Epithelial cell of prostate (primary cell): Measurements from ENCODE around the gene ZSWIM5.
"Not testable (repeated sequence)": the region's sequence is repeated elsewhere in the genome, so short reads cannot be mapped to it uniquely, and the experiment has no call there.

Source experiments
- DNase-seq: peaks from one replicate; pipeline ENCODE4 v3.0.0-alpha.2; 2011; ENCODE audit warnings: low read depth, low spot score
- H3K27ac ChIP-seq: fragments of 450-650 bp; 2 replicates; pipeline ENCODE4 v1.5.1; 2017; ENCODE audit warnings: mild to moderate bottlenecking

Gene ZSWIM5

DNA sequence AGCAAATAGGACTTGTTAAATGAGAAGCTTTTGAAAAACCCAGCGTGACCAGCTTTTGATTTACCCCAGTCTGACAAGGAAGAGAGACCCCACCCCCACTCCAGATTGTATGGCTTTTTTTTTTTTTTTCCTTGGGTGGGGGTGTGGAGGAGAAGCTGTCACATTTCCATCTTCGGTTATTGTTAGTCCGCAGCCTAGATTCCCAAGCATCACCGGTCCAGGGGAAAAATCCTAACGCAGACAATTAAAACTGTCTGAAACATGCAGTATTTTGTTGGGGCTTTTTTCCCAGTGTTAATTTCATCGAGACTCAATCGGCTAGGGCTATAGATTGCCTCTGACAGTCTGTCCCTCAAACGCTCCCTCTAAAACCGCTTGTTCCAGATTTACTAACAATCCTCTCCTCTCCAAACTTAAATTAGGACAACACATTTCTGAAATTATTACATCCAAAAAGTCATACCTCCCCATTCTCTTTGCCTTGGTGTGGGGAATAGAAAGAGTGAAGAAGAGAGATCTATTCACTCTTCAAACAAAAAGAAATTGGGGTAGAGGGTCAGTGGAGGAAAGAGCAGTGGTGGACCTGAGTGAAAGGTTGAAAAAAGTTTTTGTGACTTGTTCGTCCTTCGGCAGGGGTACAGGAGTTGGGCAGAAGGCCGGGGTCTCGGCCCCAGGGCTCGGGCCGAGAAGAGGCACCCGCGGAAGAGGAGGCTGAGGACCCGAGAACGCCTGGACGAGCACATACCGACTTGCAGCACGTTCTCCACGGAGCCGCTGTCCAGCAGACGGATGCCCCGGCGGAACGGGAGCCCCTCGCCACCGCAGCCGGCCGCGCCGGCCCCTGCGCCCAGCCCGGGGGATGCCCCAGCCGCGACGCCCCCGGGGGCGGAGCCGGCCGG lies 1.1 kb downstream of the ZSWIM5 start:
- DNase-seq: no peak
- H3K27ac ChIP-seq: no peak overlapping the region

- no peak for DNase-seq
- H3K27ac ChIP-seq: no peak overlapping the region
These were observed 5.4 kb downstream of the ZSWIM5 start for GRCh38 chr1:45200906-45201500.

DNA sequence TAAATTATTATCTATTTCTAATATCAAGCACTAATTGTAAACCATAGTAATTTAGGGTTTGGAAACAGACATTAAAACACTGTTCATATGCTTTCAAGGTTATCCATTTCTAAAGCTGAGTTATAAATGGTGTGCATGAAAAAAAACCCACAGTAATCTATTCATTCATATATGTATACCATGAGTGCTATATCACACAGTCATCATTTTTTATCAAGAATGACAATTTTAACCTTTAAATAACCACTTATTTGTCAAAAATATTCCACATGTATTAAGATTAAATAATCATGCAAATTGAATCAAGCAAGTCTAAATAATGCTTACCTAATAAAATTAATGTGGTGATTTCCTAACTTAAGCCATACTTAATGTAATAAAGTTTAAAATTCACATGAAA lies 6.0 kb downstream of the ZSWIM5 start:
- DNase-seq: no peak
- H3K27ac ChIP-seq: no peak overlapping the region

GRCh38 chr1:45198185-45198584 lies 8.2 kb downstream of the ZSWIM5 start:
- H3K27ac ChIP-seq: no peak overlapping the region
- DNase-seq: no peak

DNA sequence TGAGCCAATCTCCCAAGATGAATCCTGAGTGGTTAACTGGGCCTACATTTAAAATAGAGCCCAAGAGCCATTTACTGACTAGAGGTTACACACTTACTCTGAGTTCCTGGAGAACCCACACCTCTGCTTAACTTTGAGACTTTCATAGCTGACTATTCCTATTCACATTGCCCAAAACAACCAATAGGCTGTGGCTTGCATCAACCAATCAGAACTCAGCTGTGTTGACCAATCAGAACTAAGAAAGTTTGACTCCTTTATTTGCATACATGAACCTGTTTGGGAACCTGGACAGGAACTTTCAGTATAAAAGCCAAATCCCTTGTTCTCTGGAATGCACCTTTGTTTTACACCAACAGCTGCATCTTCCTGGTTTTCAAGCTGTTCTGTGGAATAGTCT lies 9.5 kb downstream of the ZSWIM5 start:
- H3K27ac ChIP-seq: no peak overlapping the region
- DNase-seq: no peak

DNA sequence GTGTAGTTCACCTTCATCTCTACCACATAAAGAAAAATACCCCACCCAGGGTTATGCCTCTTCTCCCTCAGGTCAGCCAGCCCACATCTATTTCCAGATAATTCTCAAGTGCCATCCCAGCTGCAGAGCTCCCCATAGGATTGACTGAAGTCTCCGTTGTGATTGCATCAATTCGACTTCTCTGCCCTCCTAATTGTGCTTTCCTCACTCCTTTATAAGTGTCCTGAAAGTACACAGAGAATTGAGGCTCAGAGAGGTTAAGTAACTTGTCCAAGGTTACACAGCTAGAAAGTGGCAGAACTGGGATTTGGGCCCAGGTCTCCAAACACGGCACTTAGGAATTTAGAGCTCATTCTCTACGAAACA lies 15.0 kb downstream of the ZSWIM5 start:
- DNase-seq: no peak
- no peak overlapping the region for H3K27ac ChIP-seq

- no peak overlapping the region for H3K27ac ChIP-seq
- DNase-seq: no peak
These were observed 18.7 kb downstream of the ZSWIM5 start for GRCh38 chr1:45187725-45188124.

- not testable (repeated sequence) for H3K27ac ChIP-seq, DNase-seq
These were observed 26.4 kb downstream of the ZSWIM5 start for GRCh38 chr1:45179918-45180519.

DNA sequence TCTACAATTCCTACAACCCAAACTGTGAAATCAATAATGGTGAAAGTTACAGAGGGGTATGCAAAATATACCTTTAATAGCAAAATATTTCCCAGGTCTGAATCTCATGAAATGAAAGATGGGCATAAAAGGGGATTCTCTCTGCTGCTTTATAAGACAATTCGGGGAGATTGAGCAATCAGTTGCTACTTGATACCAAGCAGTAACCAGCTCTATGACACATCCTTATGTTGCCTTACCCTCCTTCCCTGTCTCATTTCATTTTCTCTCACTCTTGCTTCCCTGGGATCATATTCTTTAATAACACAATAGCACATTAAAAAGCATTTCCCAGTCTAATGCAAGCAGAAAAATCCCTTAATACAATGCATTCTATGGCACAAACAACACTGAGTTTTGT lies 29.0 kb downstream of the ZSWIM5 start:
- no peak overlapping the region for H3K27ac ChIP-seq
- DNase-seq: no peak

DNA sequence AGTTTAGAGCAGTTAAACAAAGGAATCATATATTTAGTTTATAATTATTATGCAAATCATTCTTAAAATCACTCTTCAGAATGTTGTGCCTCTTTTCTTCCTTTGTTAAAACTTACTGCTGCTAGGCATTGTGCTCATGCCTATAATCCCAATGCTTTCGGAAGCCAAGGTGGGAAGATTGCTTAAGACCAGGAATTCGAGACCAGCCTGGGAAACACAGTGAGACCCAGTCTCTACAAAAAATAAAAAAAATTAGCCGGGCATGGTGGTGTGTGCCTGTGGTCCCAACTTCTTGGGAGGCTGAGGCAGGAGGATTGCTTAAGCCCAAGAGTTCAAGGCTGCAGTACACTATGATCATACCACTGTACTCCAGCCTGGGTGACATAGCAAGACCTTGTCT lies 33.6 kb downstream of the ZSWIM5 start:
- no peak for DNase-seq
- H3K27ac ChIP-seq: no peak overlapping the region

- H3K27ac ChIP-seq: no peak overlapping the region
- DNase-seq: no peak
These were observed 34.4 kb downstream of the ZSWIM5 start for GRCh38 chr1:45172005-45172404.

- H3K27ac ChIP-seq: no peak overlapping the region
- no peak for DNase-seq
These were observed 34.8 kb downstream of the ZSWIM5 start for GRCh38 chr1:45171575-45171974.

DNA sequence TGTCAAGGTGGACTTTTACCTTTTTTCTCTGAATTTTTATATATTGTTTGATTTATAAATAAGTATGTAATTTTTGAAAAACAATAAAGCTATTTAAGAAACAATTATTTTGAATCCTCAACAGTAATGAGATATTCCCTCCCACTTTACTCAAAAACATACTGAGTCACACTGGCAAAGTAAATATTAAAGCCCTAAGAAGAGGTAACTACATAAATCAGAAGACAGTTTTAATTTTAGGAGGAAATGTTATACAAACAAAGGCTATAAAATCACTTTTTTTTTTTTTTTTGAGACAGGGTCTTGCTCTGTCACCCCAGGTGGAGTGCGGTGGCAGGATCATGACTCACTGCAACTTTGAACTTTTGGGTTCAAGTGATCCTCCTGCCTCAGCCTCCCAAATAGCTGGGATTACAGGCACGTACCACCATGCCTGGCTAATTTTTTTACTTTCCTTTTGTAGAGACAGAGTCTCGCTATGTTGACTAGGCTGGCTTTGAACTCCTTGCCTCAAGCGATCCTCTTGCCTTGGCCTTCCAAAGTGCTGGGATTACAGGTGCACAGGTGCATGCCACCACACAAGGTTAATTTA lies 36.2 kb downstream of the ZSWIM5 start:
- no peak for DNase-seq
- H3K27ac ChIP-seq: no peak overlapping the region

GRCh38 chr1:45167947-45168346 lies 38.5 kb downstream of the ZSWIM5 start:
- not testable (repeated sequence) for H3K27ac ChIP-seq, DNase-seq

GRCh38 chr1:45164307-45164706 lies 42.1 kb downstream of the ZSWIM5 start:
- not testable (repeated sequence) for DNase-seq, H3K27ac ChIP-seq

DNA sequence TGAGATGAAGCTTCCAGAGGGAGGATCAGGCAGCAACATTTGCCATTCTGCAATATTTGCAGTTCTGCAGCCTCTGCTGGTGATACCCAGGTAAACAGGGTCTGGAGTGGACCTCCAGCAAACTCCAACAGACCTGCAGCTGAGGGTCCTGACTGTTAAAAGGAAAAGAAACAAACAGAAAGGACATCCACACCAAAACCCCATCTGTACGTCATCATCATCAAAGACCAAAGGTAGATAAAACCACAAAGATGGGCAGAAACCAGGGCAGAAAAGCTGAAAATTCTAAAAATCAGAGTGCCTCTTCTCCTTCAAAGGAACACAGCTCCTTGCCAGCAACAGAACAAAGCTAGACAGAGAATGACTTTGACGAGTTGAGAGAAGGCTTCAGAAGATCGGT lies 43.3 kb downstream of the ZSWIM5 start:
- DNase-seq, H3K27ac ChIP-seq: not testable (repeated sequence)

- not testable (repeated sequence) for H3K27ac ChIP-seq, DNase-seq
These were observed 44.1 kb downstream of the ZSWIM5 start for GRCh38 chr1:45162041-45163035.

GRCh38 chr1:45155957-45156356 lies 50.4 kb downstream of the ZSWIM5 start:
- no peak overlapping the region for H3K27ac ChIP-seq
- DNase-seq: no peak

DNA sequence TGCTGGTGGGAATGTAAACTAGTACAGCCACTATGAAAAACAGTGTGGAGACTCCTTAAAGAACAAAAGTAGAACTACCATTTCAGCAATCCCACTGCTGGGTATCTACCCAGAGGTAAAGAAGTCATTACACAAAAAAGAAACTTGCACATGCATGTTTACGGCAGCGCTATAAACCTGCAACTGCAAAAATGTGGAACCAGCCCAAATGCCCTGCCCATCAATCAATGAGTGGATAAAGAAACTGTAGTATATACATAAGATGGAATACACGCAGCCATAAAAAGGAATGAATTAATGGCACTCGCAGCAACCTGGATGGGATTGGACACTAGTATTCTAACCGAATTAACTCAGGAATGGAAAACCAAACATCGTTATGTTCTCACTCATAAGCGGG lies 51.0 kb downstream of the ZSWIM5 start:
- H3K27ac ChIP-seq: no peak overlapping the region
- DNase-seq: no peak

DNA sequence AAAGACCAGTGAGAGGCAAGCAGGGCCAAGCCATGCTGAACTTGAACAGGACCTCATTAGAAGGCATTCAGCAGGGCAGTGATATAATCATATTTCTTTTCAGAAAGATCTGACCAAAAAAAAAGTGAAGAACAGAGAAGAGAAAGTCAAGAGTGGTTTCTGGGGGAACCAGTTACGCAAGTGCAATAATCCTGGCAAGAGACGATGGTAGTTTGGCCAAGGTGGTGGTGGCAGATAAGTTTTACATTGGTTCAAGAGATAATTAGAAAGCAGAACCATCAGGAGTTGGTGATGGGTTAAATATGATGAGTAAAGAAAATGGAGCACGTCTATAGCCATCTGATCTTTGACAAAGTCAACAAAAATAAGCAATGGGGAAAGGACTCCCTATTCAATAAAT lies 54.3 kb downstream of the ZSWIM5 start:
- DNase-seq: no peak
- H3K27ac ChIP-seq: no peak overlapping the region
